K562 (cell line): ENCODE data around the gene TMEM95. TPM values are rescaled to one million over a fixed set of nuclear protein-coding genes. Genes with fewer than 3 reads are reported as not detected.
"Not testable (repeated sequence)": the region's sequence is repeated elsewhere in the genome, so short reads cannot be mapped to it uniquely, and the experiment has no call there.

Experiments used
- ATAC-seq: fragments of 200-7000 bp; cut with Tn5 transposase; 3 replicates; pipeline ENCODE4 v1.9.1; 2020; ENCODE audit warnings: moderate library complexity
- BruUV-seq: library from RNA; stranded (reverse); fragments of 400-500 nt; replicated peaks from 2 replicates; lab custom pipeline; 2021; lab: Mats Ljungman, UMichigan
- CTCF ChIA-PET: fragments of 300-600 bp; formaldehyde crosslinking; extraction: SDS; loops from one replicate; lab custom pipeline; 2021; ENCODE audit warnings: low intra/inter-chr PET ratio; lab: Yijun Ruan, JAX
- POLR2A ChIA-PET: fragments of 300-600, 350-650 bp; sonication (Branson Sonifier 250); formaldehyde crosslinking; extraction: SDS; loops from one replicate; lab custom pipeline; 2021; ENCODE audit warnings: antibody characterized with exemption, inconsistent platforms; lab: Yijun Ruan, JAX
- DNase-seq, 4 experiments: peaks; one replicate each; pipeline versions ENCODE4 v3.0.0 to v3.0.0-alpha.2; 2011 to 2018; ENCODE audit warnings: low spot score in 3 of 4, mixed read lengths in 3 of 4; ENCODE audit errors: extremely low read depth in 1 of 4
- FAIRE-seq: peaks from 2 replicates; lab custom pipeline; 2011; peaks lifted over from hg19 to GRCh38; lab: Jason Lieb, UNC
- H2AFZ ChIP-seq: 2 replicates; pipeline ENCODE4 v1.6.0; 2011; ENCODE audit warnings: low read depth, low read length, control low read depth, inconsistent platforms
- H3K27ac ChIP-seq: fragments of 200-600 bp; 3 replicates; pipeline ENCODE4 v1.8.0; 2011; ENCODE audit warnings: low read depth, mild to moderate bottlenecking, control low read depth, inconsistent platforms, low read length, moderate library complexity, mixed read lengths; ENCODE audit errors: extremely low read depth
- H3K27me3 ChIP-seq, 2 experiments: fragments of 300-600 bp in 1 of 2; 2 replicates in 1 of 2; 3 replicates in 1 of 2; pipeline versions ENCODE4 v1.6.0 to v1.8.0; 2011; ENCODE audit warnings: inconsistent platforms in 2 of 2, low read length in 2 of 2, mild to moderate bottlenecking in 1 of 2, mixed read lengths in 1 of 2, moderate library complexity in 1 of 2; ENCODE audit not compliant: control insufficient read depth in 2 of 2, insufficient read depth in 2 of 2
- H3K36me3 ChIP-seq: fragments of 300-600 bp; 3 replicates; pipeline ENCODE4 v1.8.0; 2011; ENCODE audit warnings: mild to moderate bottlenecking, low read length, inconsistent platforms; ENCODE audit not compliant: control insufficient read depth, insufficient read depth
- H3K4me1 ChIP-seq, 2 experiments: fragments of 200-600 bp in 1 of 2; replicated peaks in 1 of 2; 2 replicates in 1 of 2; 3 replicates in 1 of 2; pipeline versions ENCODE4 v1.5.1 to v1.8.0; 2011; ENCODE audit warnings: inconsistent platforms in 2 of 2, low read length in 2 of 2, mild to moderate bottlenecking in 1 of 2, mixed read lengths in 1 of 2, moderate library complexity in 1 of 2; ENCODE audit not compliant: control insufficient read depth in 2 of 2, insufficient read depth in 2 of 2
- H3K4me2 ChIP-seq: 2 replicates; pipeline ENCODE4 v1.6.1; 2011; ENCODE audit warnings: low read length, control low read depth, inconsistent platforms, mixed read lengths; ENCODE audit not compliant: insufficient read depth
- H3K4me3 ChIP-seq: fragments of 200-600 bp; sonication (generic), shearing (Covaris generic); 2 replicates; pipeline ENCODE4 v1.5.1; 2016; ENCODE audit warnings: control low read depth, inconsistent platforms
- H3K79me2 ChIP-seq: fragments of 200-600 bp; 3 replicates; pipeline ENCODE4 v1.8.0; 2011; ENCODE audit warnings: low read length, inconsistent platforms; ENCODE audit not compliant: control insufficient read depth, insufficient read depth
- H3K9ac ChIP-seq, 2 experiments: 2 replicates each; pipeline versions ENCODE4 v1.6.0 to v1.6.1; 2011; ENCODE audit warnings: low read depth in 2 of 2, low read length in 2 of 2, control low read depth in 1 of 2, inconsistent platforms in 1 of 2, mild to moderate bottlenecking in 1 of 2, mixed read lengths in 1 of 2; ENCODE audit not compliant: insufficient read depth in 1 of 2
- H3K9me1 ChIP-seq: one replicate; pipeline ENCODE4 v1.6.0; 2011; ENCODE audit warnings: inconsistent platforms, mild to moderate bottlenecking, low read length, moderate library complexity; ENCODE audit not compliant: control insufficient read depth, insufficient read depth
- H3K9me3 ChIP-seq: replicated peaks from 2 replicates; pipeline ENCODE4 v1.5.1; 2011; ENCODE audit warnings: low read depth, low read length, inconsistent platforms; ENCODE audit not compliant: control insufficient read depth, insufficient read depth
- H4K20me1 ChIP-seq: replicated peaks from 2 replicates; pipeline ENCODE4 v1.6.1; 2011; ENCODE audit warnings: low read length, inconsistent platforms, mixed read lengths; ENCODE audit not compliant: control insufficient read depth, insufficient read depth
- ATF1 ChIP-seq, 2 experiments: fragments of 450-650 bp in 1 of 2; IDR thresholded peaks; 2 replicates each; pipeline ENCODE4 v1.6.1; 2016; ENCODE audit warnings: missing compliant biosample characterization in 1 of 2, missing genetic modification characterization in 1 of 2
- C11orf30 ChIP-seq: fragments of 450-650 bp; IDR thresholded peaks from 2 replicates; pipeline ENCODE4 v1.6.1; 2016; ENCODE audit warnings: low read depth, mild to moderate bottlenecking
- DACH1 ChIP-seq: fragments of 450-650 bp; IDR thresholded peaks from 2 replicates; pipeline ENCODE4 v1.6.1; 2018; ENCODE audit not compliant: partially characterized antibody
- MAFF ChIP-seq: IDR thresholded peaks from 2 replicates; pipeline ENCODE4 v1.6.1; 2012; ENCODE audit warnings: low read length, improper control_type of control experiment
- MAFG ChIP-seq: fragments of 450-650 bp; conservative IDR thresholded peaks from 2 replicates; pipeline ENCODE4 v1.6.1; 2016; ENCODE audit warnings: missing genetic modification characterization, missing compliant biosample characterization
- MECOM ChIP-seq: fragments of 250-450 bp; sonication (Bioruptor Pico); IDR thresholded peaks from 2 replicates; pipeline ENCODE4 v1.8.0; 2022; ENCODE audit warnings: inconsistent platforms
- MEIS2 ChIP-seq: fragments of 450-650 bp; IDR thresholded peaks from 2 replicates; pipeline ENCODE4 v1.6.1; 2014; ENCODE audit warnings: mild to moderate bottlenecking; ENCODE audit not compliant: partially characterized antibody
- WGBS: fragments of 100-300 bp; shearing (Covaris generic); methylation state at CpG from one replicate; pipeline ENCODE4 v1.1.6; 2016; ENCODE audit warnings: low coverage, mixed read lengths; ENCODE audit not compliant: insufficient coverage; ENCODE audit errors: missing lambda C conversion rate; 5-methylcytosine and 5-hydroxymethylcytosine counted together
- in situ Hi-C: fragments of 300-500 bp; cut with MboI; formaldehyde crosslinking; loops from 4 replicates; pipeline ENCODE4 v1.15.0; 2018; ENCODE audit warnings: inconsistent platforms, mixed read lengths
- intact Hi-C: fragments of 100-400 bp; cut with micrococcal nuclease; formaldehyde crosslinking; loops from 2 replicates; pipeline ENCODE4 v1.14.2; 2022
- polyA plus RNA-seq, 8 experiments: library from polyadenylated mRNA; depleted of rRNA in 4 of 8; stranded (reverse) in 5 of 8; unstranded in 3 of 8; fragments of >200 nt; fragmentation: Nextera tagmentation in 2 of 8; fragmentation: Illumina TruSeq in 1 of 8; extraction: Ambion mirVana in 2 of 8; extraction: Trizol in 1 of 8; gene quantifications; 2 replicates each; pipeline versions ENCODE4 v1.2.1 to v1.2.3, GENCODE V29; 2011 to 2014; ENCODE audit warnings: inconsistent platforms in 1 of 8, missing spikeins in 1 of 8
- total RNA-seq, 7 experiments: library from RNA; depleted of rRNA in 6 of 7; stranded (reverse); fragments of >200 nt in 6 of 7; fragmentation: Illumina TruSeq in 2 of 7; extraction: Trizol in 2 of 7; gene quantifications; 2 replicates each; pipeline versions ENCODE4 v1.2.1 to v1.2.3, GENCODE V29; 2011 to 2021; ENCODE audit warnings: low replicate concordance in 1 of 7
- TF ChIP-seq, protein P1 (sequence below), 2 experiments: fragments of 450-650 bp; formaldehyde crosslinking in 1 of 2; IDR thresholded peaks; 2 replicates each; pipeline versions ENCODE4 v1.4.0 to v1.6.1; 2014 to 2020; ENCODE audit warnings: mild to moderate bottlenecking in 2 of 2, borderline replicate concordance in 1 of 2, low read depth in 1 of 2
- TF ChIP-seq, protein P2 (sequence below): sonication (generic); formaldehyde crosslinking; IDR thresholded peaks from 2 replicates; pipeline ENCODE4 v1.5.0; 2020; ENCODE audit warnings: missing genetic modification reagents
- TF ChIP-seq, protein P3 (sequence below): sonication (generic); formaldehyde crosslinking; IDR thresholded peaks from 2 replicates; pipeline ENCODE4 v1.9.0; 2022; ENCODE audit warnings: mild to moderate bottlenecking, missing genetic modification reagents
- TF ChIP-seq, protein P4 (sequence below): sonication (generic); formaldehyde crosslinking; IDR thresholded peaks from 2 replicates; pipeline ENCODE4 v1.8.0; 2022; ENCODE audit warnings: missing genetic modification reagents, mild to moderate bottlenecking, moderate library complexity, borderline replicate concordance

Gene TMEM95
- total and polyA plus RNA-seq, 9 of the 15 experiments (the other 6 are each of a cell fraction or from before 2014, with no cell fraction given), result not detected

DNA sequence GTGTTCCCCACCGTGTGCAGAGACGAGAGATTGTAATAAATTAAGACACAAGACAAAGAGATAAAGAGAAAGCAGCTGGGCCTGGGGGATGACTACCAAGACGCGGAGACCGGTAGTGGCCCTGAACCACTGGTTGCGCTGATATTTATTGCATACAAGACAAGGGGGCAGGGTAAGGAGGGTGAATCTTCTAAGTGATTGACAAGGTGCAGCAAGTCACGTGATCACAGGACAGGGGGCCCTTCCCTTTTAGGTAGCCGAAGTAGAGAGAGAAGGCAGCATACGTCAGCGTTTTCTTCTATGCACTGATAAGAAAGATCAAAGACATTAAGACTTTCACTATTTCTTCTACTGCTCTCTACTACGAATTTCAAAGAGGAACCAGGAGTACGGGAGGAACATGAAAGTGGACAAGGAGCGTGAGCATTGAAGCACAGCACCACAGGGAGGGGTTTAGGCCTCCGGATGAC is 22.3 kb upstream of the TMEM95 start:
- H3K27me3 ChIP-seq; BruUV-seq; H3K4me3 ChIP-seq; intact Hi-C loops; H3K27ac ChIP-seq; H4K20me1 ChIP-seq; CTCF ChIA-PET; ATAC-seq; H3K9me1 ChIP-seq; H3K9me3 ChIP-seq; H3K36me3 ChIP-seq; TF ChIP-seq ATF1 (CRISPR knock-in tag; IDR thresholded peaks at IDR 0.05): not testable (repeated sequence)
- peak overlapping the region; percentile 71 for H2AFZ ChIP-seq
- in situ Hi-C loops, result loop anchor here (10.0 kb wide), 1 partner anchor 288 kb away; the partner anchor contains the start of gene SLC16A11
- H3K9ac ChIP-seq, result peak overlapping the region in 1 of 2 experiments; percentile 61; a peak in 1 of 4 replicates
- FAIRE-seq, result peak; percentile 72
- H3K4me1 ChIP-seq, result peaks cover 15 to 46% of the 10 kb centered on the region in 2 experiments
- H3K4me2 ChIP-seq, result peak overlapping the region; percentile 66
- DNase-seq, result peak in 1 of 4 experiments; percentile 52
- WGBS, result 2% methylated on average over 14 of the region's 14 CpGs
- POLR2A ChIA-PET, result interaction anchor here (0.7 to 1.1 kb wide), 3 partner anchors 12 to 145 kb away, joined by 3 to 4 read pairs (median 3); partner anchors contain the start of gene GPS2
- H3K79me2 ChIP-seq, result peaks cover 13% of the 10 kb centered on the region
- TF ChIP-seq MEIS2 (peak; percentile 80), MAFG (tag) (peak; percentile 83), MAFF (peak; percentile 14; the same call in 1 of the 2 replicates), MECOM (peak; percentile 79; the same call in 1 of the 2 replicates), C11orf30 (peak; percentile 88), DACH1 (peak; percentile 15), ATF1 (tag; IDR thresholded peaks at IDR 0.05) (peak; percentile 30; the same call in 1 of the 2 replicates)
- TF ChIP-seq, protein P1, sequence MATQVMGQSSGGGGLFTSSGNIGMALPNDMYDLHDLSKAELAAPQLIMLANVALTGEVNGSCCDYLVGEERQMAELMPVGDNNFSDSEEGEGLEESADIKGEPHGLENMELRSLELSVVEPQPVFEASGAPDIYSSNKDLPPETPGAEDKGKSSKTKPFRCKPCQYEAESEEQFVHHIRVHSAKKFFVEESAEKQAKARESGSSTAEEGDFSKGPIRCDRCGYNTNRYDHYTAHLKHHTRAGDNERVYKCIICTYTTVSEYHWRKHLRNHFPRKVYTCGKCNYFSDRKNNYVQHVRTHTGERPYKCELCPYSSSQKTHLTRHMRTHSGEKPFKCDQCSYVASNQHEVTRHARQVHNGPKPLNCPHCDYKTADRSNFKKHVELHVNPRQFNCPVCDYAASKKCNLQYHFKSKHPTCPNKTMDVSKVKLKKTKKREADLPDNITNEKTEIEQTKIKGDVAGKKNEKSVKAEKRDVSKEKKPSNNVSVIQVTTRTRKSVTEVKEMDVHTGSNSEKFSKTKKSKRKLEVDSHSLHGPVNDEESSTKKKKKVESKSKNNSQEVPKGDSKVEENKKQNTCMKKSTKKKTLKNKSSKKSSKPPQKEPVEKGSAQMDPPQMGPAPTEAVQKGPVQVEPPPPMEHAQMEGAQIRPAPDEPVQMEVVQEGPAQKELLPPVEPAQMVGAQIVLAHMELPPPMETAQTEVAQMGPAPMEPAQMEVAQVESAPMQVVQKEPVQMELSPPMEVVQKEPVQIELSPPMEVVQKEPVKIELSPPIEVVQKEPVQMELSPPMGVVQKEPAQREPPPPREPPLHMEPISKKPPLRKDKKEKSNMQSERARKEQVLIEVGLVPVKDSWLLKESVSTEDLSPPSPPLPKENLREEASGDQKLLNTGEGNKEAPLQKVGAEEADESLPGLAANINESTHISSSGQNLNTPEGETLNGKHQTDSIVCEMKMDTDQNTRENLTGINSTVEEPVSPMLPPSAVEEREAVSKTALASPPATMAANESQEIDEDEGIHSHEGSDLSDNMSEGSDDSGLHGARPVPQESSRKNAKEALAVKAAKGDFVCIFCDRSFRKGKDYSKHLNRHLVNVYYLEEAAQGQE (IDR thresholded peaks at IDR 0.05; ENCODE audit: borderline replicate concordance), result peak; percentile 48; the same call in 1 of the 2 replicates
- TF ChIP-seq, protein P1 (CRISPR knock-in tag; IDR thresholded peaks at IDR 0.05; ENCODE audit: low read depth), result not testable (repeated sequence)
- TF ChIP-seq, protein P2, sequence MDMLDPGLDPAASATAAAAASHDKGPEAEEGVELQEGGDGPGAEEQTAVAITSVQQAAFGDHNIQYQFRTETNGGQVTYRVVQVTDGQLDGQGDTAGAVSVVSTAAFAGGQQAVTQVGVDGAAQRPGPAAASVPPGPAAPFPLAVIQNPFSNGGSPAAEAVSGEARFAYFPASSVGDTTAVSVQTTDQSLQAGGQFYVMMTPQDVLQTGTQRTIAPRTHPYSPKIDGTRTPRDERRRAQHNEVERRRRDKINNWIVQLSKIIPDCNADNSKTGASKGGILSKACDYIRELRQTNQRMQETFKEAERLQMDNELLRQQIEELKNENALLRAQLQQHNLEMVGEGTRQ (CRISPR knock-in tag), result peak; percentile 69
- TF ChIP-seq, protein P3, sequence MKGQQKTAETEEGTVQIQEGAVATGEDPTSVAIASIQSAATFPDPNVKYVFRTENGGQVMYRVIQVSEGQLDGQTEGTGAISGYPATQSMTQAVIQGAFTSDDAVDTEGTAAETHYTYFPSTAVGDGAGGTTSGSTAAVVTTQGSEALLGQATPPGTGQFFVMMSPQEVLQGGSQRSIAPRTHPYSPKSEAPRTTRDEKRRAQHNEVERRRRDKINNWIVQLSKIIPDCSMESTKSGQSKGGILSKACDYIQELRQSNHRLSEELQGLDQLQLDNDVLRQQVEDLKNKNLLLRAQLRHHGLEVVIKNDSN (CRISPR knock-in tag), result peak; percentile 84
- TF ChIP-seq, protein P4, sequence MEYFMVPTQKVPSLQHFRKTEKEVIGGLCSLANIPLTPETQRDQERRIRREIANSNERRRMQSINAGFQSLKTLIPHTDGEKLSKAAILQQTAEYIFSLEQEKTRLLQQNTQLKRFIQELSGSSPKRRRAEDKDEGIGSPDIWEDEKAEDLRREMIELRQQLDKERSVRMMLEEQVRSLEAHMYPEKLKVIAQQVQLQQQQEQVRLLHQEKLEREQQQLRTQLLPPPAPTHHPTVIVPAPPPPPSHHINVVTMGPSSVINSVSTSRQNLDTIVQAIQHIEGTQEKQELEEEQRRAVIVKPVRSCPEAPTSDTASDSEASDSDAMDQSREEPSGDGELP (CRISPR knock-in tag), result peak; percentile 66; the same call in 1 of the 2 replicates
